GM12878 (cell line): ENCODE results near the gene C9orf78. TPM values are rescaled to one million over a fixed set of nuclear protein-coding genes. Genes with fewer than 3 reads are reported as not detected.

Source experiments
- ATAC-seq: fragments of 200-7000 bp; cut with Tn5 transposase; 3 replicates; pipeline ENCODE4 v1.9.1; 2020; ENCODE audit warnings: mild to moderate bottlenecking, moderate library complexity
- BruUV-seq: library from RNA; stranded (reverse); fragments of 400-500 nt; replicated peaks from 2 replicates; lab custom pipeline; 2021; lab: Mats Ljungman, UMichigan
- CTCF ChIA-PET: fragments of 300-600 bp; sonication (Branson Sonifier 250); formaldehyde crosslinking; extraction: SDS; loops from one replicate; lab custom pipeline; 2021; ENCODE audit warnings: inconsistent platforms; lab: Yijun Ruan, JAX
- POLR2A ChIA-PET: fragments of 350-600 bp; formaldehyde crosslinking; extraction: SDS; loops from one replicate; lab custom pipeline; 2021; ENCODE audit warnings: inconsistent platforms; lab: Charles Lee
- RAD21 ChIA-PET: fragments of 300-600 bp; sonication (Branson Sonifier 250); formaldehyde crosslinking; loops from one replicate; lab custom pipeline; 2023; ENCODE audit warnings: antibody characterized with exemption; ENCODE audit not compliant: unreplicated experiment; lab: Charles Lee
- SMC1A ChIA-PET: fragments of 300-600 bp; sonication (Branson Sonifier 250); formaldehyde crosslinking; loops from one replicate; lab custom pipeline; 2023; ENCODE audit not compliant: unreplicated experiment, uncharacterized antibody; lab: Charles Lee
- DNase-seq: peaks from one replicate; pipeline ENCODE4 v3.0.0-alpha.2; 2011; ENCODE audit warnings: low read depth, low spot score
- FAIRE-seq: peaks from 3 replicates; lab custom pipeline; 2011; peaks lifted over from hg19 to GRCh38; lab: Jason Lieb, UNC
- H2AFZ ChIP-seq: 2 replicates; pipeline ENCODE4 v1.6.0; 2011; ENCODE audit warnings: low read depth, low read length, control low read depth; ENCODE audit not compliant: control insufficient read depth
- H3K27ac ChIP-seq: 2 replicates; pipeline ENCODE4 v1.5.1; 2011; ENCODE audit warnings: control low read depth; ENCODE audit not compliant: control insufficient read depth, insufficient read depth
- H3K27me3 ChIP-seq, 2 experiments: replicated peaks in 1 of 2; 2 replicates each; pipeline versions ENCODE4 v1.6.0 to v1.6.1; 2011; ENCODE audit warnings: low read length in 1 of 2; ENCODE audit not compliant: control insufficient read depth in 2 of 2, insufficient read depth in 2 of 2
- H3K36me3 ChIP-seq, 2 experiments: 2 replicates each; pipeline ENCODE4 v1.5.1; 2011; ENCODE audit warnings: low read length in 1 of 2; ENCODE audit not compliant: control insufficient read depth in 2 of 2, insufficient read depth in 2 of 2
- H3K4me1 ChIP-seq: 2 replicates; pipeline ENCODE4 v1.6.1; 2011; ENCODE audit warnings: mild to moderate bottlenecking, low read length, moderate library complexity, mixed read lengths; ENCODE audit not compliant: control insufficient read depth, insufficient read depth
- H3K4me2 ChIP-seq: 2 replicates; pipeline ENCODE4 v1.6.0; 2011; ENCODE audit warnings: control low read depth; ENCODE audit not compliant: control insufficient read depth, insufficient read depth
- H3K4me3 ChIP-seq: fragments of 200-600 bp; sonication (generic); 2 replicates; pipeline ENCODE4 v1.5.1; 2016
- H3K79me2 ChIP-seq: 2 replicates; pipeline ENCODE4 v1.6.0; 2011; ENCODE audit warnings: low read length; ENCODE audit not compliant: control insufficient read depth, insufficient read depth
- H3K9ac ChIP-seq: 2 replicates; pipeline ENCODE4 v1.8.0; 2011; ENCODE audit warnings: low read length, control low read depth, mixed read lengths; ENCODE audit not compliant: control insufficient read depth, insufficient read depth
- H3K9me3 ChIP-seq: replicated peaks from 3 replicates; pipeline ENCODE4 v1.5.1; 2011; ENCODE audit warnings: mild to moderate bottlenecking, low read length; ENCODE audit not compliant: control insufficient read depth, insufficient read depth
- H4K20me1 ChIP-seq: 2 replicates; pipeline ENCODE4 v1.6.0; 2011; ENCODE audit not compliant: control insufficient read depth, insufficient read depth
- CEBPB ChIP-seq, 2 experiments: fragments of 150-350 bp in 1 of 2; IDR thresholded peaks; 2 replicates each; pipeline ENCODE4 v1.6.1; 2012 to 2014; ENCODE audit warnings: low read depth in 2 of 2, low read length in 2 of 2, borderline replicate concordance in 1 of 2, inconsistent platforms in 1 of 2
- CHD4 ChIP-seq: fragments of 200-600 bp; sonication (generic); IDR thresholded peaks from 2 replicates; pipeline ENCODE4 v1.6.1; 2016; ENCODE audit warnings: mild to moderate bottlenecking
- CREB1 ChIP-seq: IDR thresholded peaks from 2 replicates; pipeline ENCODE4 v1.6.1; 2012; ENCODE audit warnings: low read depth, mild to moderate bottlenecking, inconsistent platforms
- E2F8 ChIP-seq: fragments of 450-650 bp; IDR thresholded peaks from 2 replicates; pipeline ENCODE4 v1.6.1; 2018; ENCODE audit warnings: mild to moderate bottlenecking, low read depth, moderate library complexity; ENCODE audit not compliant: partially characterized antibody
- EZH2 ChIP-seq: IDR thresholded peaks from 2 replicates; pipeline ENCODE4 v1.6.1; 2012; ENCODE audit warnings: low read depth, mild to moderate bottlenecking, control low read depth, inconsistent platforms, low read length, borderline replicate concordance; ENCODE audit not compliant: control insufficient read depth
- FOXK2 ChIP-seq: fragments of 450-650 bp; IDR thresholded peaks from 2 replicates; pipeline ENCODE4 v1.6.1; 2017; ENCODE audit warnings: mild to moderate bottlenecking, moderate library complexity
- GATAD2B ChIP-seq: fragments of 450-650 bp; conservative IDR thresholded peaks from 2 replicates; pipeline ENCODE4 v1.6.1; 2017; ENCODE audit warnings: low read depth, mild to moderate bottlenecking, moderate library complexity
- KAT2A ChIP-seq: conservative IDR thresholded peaks from 2 replicates; pipeline ENCODE4 v1.6.1; 2011; ENCODE audit warnings: low read depth, low read length; ENCODE audit not compliant: control insufficient read depth
- SUZ12 ChIP-seq: fragments of 200-600 bp; sonication (generic); IDR thresholded peaks from one replicate; pipeline ENCODE4 v1.6.1; 2018; ENCODE audit warnings: antibody characterized with exemption, mild to moderate bottlenecking; ENCODE audit not compliant: unreplicated experiment
- TBL1XR1 ChIP-seq: IDR thresholded peaks from 2 replicates; pipeline ENCODE4 v1.6.1; 2012; ENCODE audit warnings: low read depth, low read length, improper control_type of control experiment
- TCF7 ChIP-seq: IDR thresholded peaks from 2 replicates; pipeline ENCODE4 v1.6.1; 2014; ENCODE audit warnings: antibody characterized with exemption, borderline replicate concordance
- ZBTB33 ChIP-seq: fragments of 450-650 bp; IDR thresholded peaks from 2 replicates; pipeline ENCODE4 v1.6.1; 2017; ENCODE audit warnings: mild to moderate bottlenecking
- ZNF274 ChIP-seq: IDR thresholded peaks from one replicate; pipeline ENCODE4 v1.8.0; 2011; ENCODE audit not compliant: insufficient read length, insufficient read depth
- ZZZ3 ChIP-seq: IDR thresholded peaks from 2 replicates; pipeline ENCODE4 v1.6.1; 2011; ENCODE audit warnings: low read depth; ENCODE audit not compliant: control insufficient read depth, insufficient read length
- WGBS: methylation state at CpG from one replicate; pipeline ENCODE4 v1.1.6; 2016; ENCODE audit warnings: low lambda C conversion rate; ENCODE audit not compliant: insufficient replicate concordance, insufficient coverage; ENCODE audit errors: missing lambda C conversion rate; 5-methylcytosine and 5-hydroxymethylcytosine counted together
- in situ Hi-C: fragments of 300-500 bp; cut with MboI; formaldehyde crosslinking; loops from 9 replicates; pipeline ENCODE4 v1.14.3; 2018; ENCODE audit warnings: mixed read lengths
- intact Hi-C: fragments of 100-400 bp; cut with micrococcal nuclease; formaldehyde crosslinking; loops from one replicate; pipeline ENCODE4 v1.14.2; 2022; ENCODE audit not compliant: unreplicated experiment
- polyA plus RNA-seq, 11 experiments: library from polyadenylated mRNA; depleted of rRNA in 4 of 11; unstranded in 6 of 11; stranded (reverse) in 5 of 11; fragments of >200 nt; fragmentation: Nextera tagmentation in 4 of 11; fragmentation: Illumina TruSeq in 1 of 11; extraction: Ambion mirVana in 4 of 11; extraction: Trizol in 1 of 11; gene quantifications; 1 replicate in 1 of 11; 2 replicates in 10 of 11; pipeline versions ENCODE4 v1.2.1 to v1.2.3, GENCODE V29; 2011 to 2016; ENCODE audit warnings: inconsistent platforms in 2 of 11, missing spikeins in 2 of 11, low read depth in 1 of 11
- total RNA-seq, 4 experiments: library from RNA; depleted of rRNA in 3 of 4; stranded (reverse); fragments of >200 nt in 3 of 4; fragmentation: Illumina TruSeq in 1 of 4; extraction: Trizol in 1 of 4; gene quantifications; 2 replicates each; pipeline versions ENCODE4 v1.2.1 to v1.2.3, GENCODE V29; 2013 to 2021

Gene C9orf78
- total and polyA plus RNA-seq, 10 of the 15 experiments (the other 5 are each of a cell fraction or from before 2014, with no cell fraction given) = 23.0 to 60.9 (median 47.5) TPM

- TF ChIP-seq KAT2A (no peak), TCF7 (no peak), TBL1XR1 (no peak), CHD4 (no peak), ZBTB33 (no peak), FOXK2 (no peak), SUZ12 (no peak), CEBPB (IDR thresholded peaks at IDR 0.05; ENCODE audit: borderline replicate concordance in 1 of 2, low read depth in 2 of 2, low read length in 2 of 2) (no peak), GATAD2B (no peak), ZZZ3 (no peak), EZH2 (no peak)
These were observed 18.5 kb upstream of the C9orf78 start (continued) for GRCh38 chr9:129853614-129854013.

- ChIA-PET CTCF (interaction anchor here (0.6 kb wide), 1 partner anchor 247 kb away, joined by 3 read pairs; no protein-coding TSS in a partner anchor), RAD21 (no interaction called here), SMC1A (interaction anchor here (1.2 kb wide), 1 partner anchor 110 kb away, joined by 3 read pairs; no protein-coding TSS in a partner anchor), POLR2A (no interaction called here)
- WGBS = 80% methylated on average over 5 of the region's 5 CpGs
- Histone ChIP-seq H3K9me3 (no peaks in the 10 kb centered on the region), H2AFZ (no peak overlapping the region), H4K20me1 (no peaks in the 10 kb centered on the region), H3K27ac (no peak overlapping the region), H3K9ac (no peak overlapping the region), H3K4me3 (no peak overlapping the region), H3K79me2 (no peaks in the 10 kb centered on the region), H3K4me2 (no peak overlapping the region), H3K27me3 (no peaks in the 10 kb centered on the region), H3K36me3 (no peaks in the 10 kb centered on the region; a peak in 3 of 4 replicates), H3K4me1 (no peaks in the 10 kb centered on the region)
- BruUV-seq = no TSS peak
- in situ Hi-C loops (no loop called here), intact Hi-C loops (no loop called here)
- FAIRE-seq = no peak
- no peak for DNase-seq
- no peak for ATAC-seq
- TF ChIP-seq CREB1 = no peak
- no peak for TF ChIP-seq ZNF274
- TF ChIP-seq E2F8 = no peak
These were observed 17.5 kb upstream of the C9orf78 start for GRCh38 chr9:129852579-129852978.
